Measurements from ENCODE around the gene CSE1L.
"Not testable (repeated sequence)": the region's sequence is repeated elsewhere in the genome, so short reads cannot be mapped to it uniquely, and the experiment has no call there.

Gene CSE1L

GRCh38 chr20:49046087-49046900 is at the start of gene CSE1L:
CSE1L (plus strand) TSS chr20:49046312; CDS start chr20:49058464, 12,152 bp downstream.
- DNase-seq, result peak; percentile 89

GRCh38 chr20:48999890-49000870 is 45.9 kb upstream of the CSE1L start:
- no peak for DNase-seq

- no peak for DNase-seq
Measured at GRCh38 chr20:49001741-49002140, 44.4 kb upstream of the CSE1L start.

GRCh38 chr20:49006446-49006980 is 39.6 kb upstream of the CSE1L start:
- no peak for DNase-seq

- DNase-seq, result no peak
Measured at GRCh38 chr20:49009899-49010631, 36.0 kb upstream of the CSE1L start.

GRCh38 chr20:49024220-49024619 is 21.9 kb upstream of the CSE1L start:
- no peak for DNase-seq

- not testable (repeated sequence) for DNase-seq
Measured at GRCh38 chr20:49028177-49028576, 17.9 kb upstream of the CSE1L start.

- DNase-seq, result no peak
Measured at GRCh38 chr20:49028684-49029083, 17.4 kb upstream of the CSE1L start.

- DNase-seq, result no peak
Measured at GRCh38 chr20:49029203-49029602, 16.9 kb upstream of the CSE1L start.

GRCh38 chr20:49030954-49031619 is 15.0 kb upstream of the CSE1L start:
- DNase-seq, result no peak

- DNase-seq, result no peak
Measured at GRCh38 chr20:49032455-49032854, 13.7 kb upstream of the CSE1L start.

GRCh38 chr20:49034070-49034732 is 11.9 kb upstream of the CSE1L start:
- DNase-seq, result no peak

- no peak for DNase-seq
Measured at GRCh38 chr20:49037962-49038387, 8.1 kb upstream of the CSE1L start.

- no peak for DNase-seq
Measured at GRCh38 chr20:49039854-49040253, 6.3 kb upstream of the CSE1L start.

- no peak for DNase-seq
Measured at GRCh38 chr20:49043000-49043399, 3.1 kb upstream of the CSE1L start.

GRCh38 chr20:49045440-49046086 is 549 bp upstream of the CSE1L start:
- DNase-seq, result no peak

- no peak for DNase-seq
Measured at GRCh38 chr20:49052334-49052733, 6.2 kb downstream of the CSE1L start.

- no peak for DNase-seq
Measured at GRCh38 chr20:49054056-49054643, 8.0 kb downstream of the CSE1L start.

GRCh38 chr20:49063279-49063678 is 17.2 kb downstream of the CSE1L start:
- DNase-seq, result no peak

GRCh38 chr20:49074521-49074920 is 28.4 kb downstream of the CSE1L start:
- no peak for DNase-seq

- DNase-seq, result no peak
Measured at GRCh38 chr20:49078310-49078709, 32.2 kb downstream of the CSE1L start.

All from kidney glomerular epithelial cell (primary cell).